Inflammatory macrophage (primary cell): ENCODE measurements around the gene RSRP1.

Source experiments
- DNase-seq, 2 donors: peaks; one replicate each; pipeline ENCODE4 v3.0.0-alpha.2; 2020 to 2022

RSRP1 gene

DNA sequence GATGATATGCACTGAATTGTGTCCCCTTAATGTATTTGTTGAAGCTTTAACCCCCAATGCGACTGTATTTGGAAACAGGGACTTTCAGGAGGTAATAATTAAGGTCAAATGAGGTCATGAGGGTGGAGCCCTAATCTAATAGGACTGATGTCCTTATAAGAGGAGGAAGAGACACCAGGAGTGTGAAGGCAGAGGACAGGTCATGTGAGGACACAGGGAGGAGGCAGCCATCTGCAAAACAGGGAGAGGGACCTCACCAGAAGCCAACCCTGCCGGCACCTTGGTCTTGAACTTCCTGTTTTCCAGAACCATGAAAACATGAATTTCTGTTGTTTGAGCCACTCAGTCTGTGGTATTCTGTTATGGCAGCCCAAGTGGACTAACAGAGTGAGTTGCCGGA lies 30.2 kb downstream of the RSRP1 start:
- no peak for DNase-seq

DNA sequence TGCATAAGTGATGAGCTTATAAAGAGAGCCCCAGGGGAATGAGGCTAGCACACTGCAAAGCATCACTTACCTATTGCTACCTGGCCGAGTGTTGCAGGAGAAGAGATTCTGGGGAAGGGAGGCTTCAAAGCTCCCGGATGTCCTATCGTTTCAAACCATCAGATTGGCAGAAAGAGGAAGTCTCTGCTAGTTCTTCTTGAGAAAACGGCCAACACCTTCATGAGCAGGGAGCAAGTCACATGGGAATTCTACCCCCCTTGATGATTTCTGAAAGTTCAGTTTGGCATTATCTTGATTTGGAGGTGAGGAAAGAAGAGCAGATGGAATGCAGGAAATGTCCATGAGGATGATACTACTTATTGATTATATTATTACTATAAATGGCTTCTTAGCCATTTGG lies 31.1 kb downstream of the RSRP1 start:
- DNase-seq: no peak

DNA sequence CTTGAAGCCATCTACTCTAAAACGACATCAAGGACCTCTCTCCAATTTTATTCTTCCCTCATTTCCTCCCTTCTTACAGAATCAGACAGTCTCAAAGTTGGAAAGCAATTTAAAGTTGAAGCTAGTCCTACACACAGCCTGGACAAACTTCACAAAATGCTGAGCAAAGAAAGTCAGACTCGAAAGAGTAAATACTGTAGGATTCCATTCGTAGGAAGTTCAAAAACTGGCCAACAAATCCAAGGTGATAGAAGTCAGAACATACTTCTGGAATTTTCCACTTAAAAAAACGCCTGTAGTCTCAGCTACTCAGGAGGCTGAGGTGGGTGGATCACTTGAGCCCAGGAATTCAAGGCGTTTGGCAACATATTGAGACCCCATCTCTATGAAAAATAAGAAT lies 34.5 kb downstream of the RSRP1 start:
- DNase-seq: no peak

DNA sequence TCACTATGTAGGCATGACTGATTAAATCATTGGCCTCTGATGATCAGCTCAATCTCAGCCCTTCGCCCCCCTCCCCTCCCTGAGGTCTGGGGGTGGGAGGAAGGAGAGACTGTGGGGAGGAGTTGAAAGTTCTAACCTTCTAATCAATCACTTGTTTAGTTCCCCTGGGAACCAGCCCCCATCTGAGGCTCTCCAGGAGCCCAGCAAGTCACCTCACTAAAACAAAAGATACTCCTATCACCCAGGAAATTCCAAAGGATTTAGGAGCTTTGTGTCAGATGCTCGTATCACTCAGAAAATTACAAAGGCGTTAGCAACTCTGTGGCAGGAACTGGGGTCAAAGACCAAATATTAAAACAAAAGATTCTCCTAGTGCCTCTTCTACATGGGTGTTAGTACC lies 36.5 kb downstream of the RSRP1 start:
- no peak for DNase-seq

DNA sequence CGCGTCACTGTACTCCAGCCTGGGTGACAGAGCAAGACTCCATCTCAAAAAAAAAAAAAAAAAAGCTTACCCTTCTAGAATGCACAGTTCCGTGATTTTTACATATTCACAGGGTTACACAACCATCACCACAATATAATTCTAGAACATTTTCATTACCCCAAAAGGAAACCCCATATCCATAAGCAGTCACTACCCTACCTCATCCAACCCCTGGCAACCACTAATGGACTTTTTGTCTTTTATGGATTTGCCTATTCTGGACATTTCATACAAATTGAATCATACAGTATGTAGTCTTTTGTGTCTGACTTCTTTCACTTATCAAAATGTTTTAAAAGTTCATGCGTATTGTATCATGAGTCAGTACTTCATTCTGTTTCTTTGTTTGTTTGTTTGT lies 37.7 kb downstream of the RSRP1 start:
- no peak for DNase-seq

DNA sequence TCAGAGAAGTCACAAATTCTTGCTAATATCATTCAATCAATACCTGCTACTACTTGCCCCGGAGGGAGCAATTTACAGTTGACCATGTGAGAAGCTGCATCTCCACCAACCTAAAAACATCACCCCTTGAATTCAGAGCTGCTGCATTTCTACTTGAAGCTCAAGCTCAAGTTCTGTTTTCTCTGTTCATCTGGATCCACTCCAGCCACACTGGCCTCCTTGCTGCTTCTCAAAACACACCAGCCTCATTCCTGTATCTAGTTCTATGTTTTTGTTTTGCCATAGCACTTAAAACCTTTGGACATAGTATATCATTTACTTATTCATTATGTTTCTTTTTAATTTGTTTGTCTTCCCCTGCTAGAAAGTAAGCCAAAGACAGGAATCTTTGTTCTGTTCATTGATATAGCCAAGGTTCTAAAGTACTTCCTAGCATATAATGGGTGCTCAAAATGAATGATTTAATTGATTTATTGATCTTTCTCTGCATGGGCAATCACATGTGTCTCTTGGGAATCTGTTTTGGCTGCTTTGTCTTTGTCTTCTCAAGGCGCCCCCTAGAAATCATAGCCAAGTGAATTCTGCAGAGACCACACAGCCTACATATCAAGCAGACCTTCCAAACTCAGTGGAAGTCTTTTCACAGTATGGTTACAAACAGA lies 38.6 kb downstream of the RSRP1 start:
- no peak for DNase-seq

DNA sequence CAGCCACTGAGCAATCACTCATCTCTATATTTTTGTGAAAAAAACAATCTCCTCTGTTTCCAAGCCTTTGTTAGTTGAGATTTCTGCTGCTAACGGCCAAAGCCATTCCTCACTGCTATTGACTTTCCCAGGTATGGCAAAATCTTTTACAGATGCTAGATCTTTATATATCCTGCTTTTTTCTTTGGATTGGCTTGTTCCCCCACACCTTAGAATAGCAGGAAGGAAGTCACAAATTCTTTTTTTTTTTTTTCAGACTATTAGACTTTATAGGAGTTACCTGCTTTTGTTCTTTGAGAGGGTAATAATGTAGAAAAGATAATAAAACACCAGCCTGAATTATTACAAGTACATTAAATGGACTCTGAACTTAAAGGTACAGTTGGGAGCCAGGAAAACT lies 39.2 kb downstream of the RSRP1 start:
- DNase-seq: no peak

DNA sequence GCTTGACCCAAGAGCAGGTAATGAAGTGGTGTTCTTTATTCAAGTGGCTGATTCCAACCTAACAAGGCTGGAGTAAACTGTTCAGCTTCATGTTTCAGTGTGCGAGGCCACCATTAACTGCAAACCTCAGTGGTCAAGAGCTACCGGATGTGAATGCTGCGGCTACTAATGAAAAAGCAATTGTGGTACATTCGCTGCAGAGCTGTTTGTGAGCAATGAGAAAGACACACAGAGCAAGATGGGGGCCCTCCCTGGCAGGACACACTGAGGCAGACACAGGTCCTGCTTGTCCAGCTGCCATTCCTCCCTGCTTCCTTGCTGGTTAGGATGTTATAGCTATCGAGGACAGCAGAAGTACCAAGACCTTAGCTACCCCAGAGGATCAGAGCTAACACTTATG lies 41.1 kb downstream of the RSRP1 start:
- DNase-seq: no peak

DNA sequence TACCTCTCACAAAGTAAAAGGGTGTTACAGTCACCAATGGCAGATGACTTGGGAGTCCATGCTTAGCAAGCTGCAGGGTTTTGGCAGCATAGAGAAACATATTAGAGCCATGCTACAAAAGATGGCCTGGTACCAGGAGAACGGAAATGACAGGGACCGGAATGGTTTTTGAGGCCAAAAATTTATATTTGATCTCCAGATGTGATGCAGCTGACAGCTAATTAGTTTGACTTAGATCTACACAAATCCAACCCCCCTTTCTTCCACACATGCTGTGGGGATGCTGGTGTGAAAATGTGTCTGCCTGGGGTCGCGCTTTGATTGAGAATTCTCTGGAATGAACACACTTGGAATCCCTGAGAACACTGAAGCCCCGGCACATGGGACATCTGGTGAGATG lies 41.5 kb downstream of the RSRP1 start:
- no peak for DNase-seq

DNA sequence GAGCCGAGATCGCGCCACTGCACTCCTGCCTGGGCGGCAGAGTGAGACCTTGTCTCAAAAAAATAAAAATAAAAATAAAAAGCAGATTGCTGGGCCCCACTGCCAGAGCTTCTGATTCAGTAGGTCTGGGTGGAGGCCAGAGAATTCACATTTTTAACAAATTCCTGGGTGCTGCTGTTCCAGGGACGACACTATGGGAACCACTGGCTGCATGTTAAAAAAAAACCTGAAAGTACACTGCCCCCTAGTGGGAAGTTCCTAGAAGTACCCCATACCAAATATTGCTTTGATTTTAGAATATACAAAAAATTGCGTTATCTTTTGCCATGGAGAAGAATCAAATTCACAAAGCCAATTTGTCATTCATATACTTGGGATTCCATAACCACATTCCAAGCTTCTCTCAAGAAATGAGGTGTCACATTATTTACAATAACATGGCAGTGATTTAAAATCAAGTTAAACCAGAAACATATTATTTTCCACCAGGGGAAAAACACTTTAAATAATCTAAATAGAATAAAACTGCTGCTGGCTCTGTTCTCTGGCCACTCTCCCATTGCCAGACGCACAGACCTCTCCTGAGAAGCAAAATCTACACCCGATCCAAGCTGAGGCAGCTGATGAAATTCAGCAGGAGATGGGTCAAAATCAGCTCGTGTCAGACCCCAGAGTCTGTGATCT lies 42.3 kb downstream of the RSRP1 start:
- DNase-seq: peak; percentile 51 to 60

DNA sequence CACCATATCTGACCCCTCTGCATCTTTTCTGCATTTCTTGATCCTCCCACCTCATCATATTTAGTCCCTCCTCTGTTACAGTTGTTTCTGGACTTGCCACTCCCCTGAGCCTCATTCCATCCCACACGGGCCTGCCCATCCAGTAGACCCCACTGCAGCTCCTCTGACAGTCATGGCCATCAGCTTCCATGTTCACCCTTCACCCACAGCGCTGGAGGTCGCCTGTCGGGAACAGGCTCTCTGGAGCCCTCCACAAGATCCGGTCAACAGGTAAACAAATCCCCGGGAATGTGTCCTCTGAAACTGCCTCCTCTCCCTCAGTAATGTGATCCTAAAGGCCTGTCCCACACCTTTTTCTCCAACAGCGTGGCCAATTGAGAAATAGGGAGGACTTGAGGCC lies 46.2 kb downstream of the RSRP1 start:
- no peak for DNase-seq

DNA sequence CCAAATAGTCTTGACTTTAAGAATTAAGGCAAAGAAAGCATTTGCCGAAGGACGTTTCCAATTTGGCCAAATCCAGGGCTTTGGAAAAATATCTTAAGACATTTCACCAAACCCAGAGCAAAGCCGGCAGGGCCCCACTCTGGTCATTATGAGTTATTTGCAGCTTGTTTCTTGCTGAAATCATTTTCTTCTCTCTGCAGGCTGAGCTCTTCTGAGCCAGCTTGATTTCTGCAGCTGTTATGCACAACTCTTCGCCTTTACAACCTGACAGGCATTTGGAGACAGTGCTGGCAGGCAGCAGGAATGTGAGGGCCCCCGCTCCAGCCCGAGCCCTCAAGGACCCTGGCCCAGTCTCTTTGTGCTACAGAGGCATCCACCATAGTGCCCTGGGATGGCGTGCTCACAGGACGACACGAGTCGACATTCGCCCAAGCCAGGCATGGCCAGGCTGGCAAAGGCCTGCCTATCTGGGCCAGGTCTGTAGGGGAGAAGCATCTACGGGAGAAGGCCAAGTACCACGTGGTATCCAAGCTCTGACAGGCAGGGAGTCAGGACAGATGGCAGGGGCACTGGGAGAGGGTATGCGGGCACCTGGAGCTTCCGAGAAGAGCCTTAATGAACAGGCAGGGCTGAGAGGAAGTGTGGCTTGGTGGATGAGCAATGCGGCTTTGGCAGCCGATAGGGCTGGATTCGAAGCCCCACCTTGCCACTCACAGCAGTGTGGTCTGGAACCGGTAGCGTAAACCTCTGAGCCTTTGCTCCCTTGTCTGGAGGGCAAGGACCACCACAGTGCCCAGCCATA lies 47.2 kb downstream of the RSRP1 start:
- no peak for DNase-seq

DNA sequence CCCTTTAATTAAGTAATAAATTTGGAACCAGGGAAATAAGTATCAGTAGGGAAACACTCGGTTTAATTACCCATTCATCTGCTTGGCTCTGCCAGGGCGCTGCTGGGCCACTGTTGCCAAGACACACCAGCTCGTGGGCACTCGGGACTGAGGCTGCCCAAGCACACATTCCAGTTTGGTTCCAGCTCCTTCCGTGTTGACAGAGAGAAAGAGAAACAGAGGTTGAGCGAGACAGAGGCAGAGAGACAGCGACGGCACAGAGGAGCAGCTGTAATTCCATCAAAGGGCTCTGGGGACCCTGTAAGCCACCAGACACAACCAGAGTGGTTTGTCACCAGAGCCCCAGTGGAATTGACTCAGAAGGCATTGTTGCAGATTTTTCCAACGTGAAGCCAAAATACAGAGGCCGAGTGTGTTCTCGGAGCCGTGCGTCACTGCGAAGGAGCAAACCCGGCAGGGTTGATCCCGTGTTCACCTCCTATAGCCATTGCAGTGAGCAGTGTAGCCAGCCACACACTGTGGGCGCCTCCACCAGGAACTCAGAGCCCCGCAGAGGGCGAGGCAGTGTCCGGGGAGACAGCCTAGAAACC lies 48.5 kb downstream of the RSRP1 start:
- no peak for DNase-seq

DNA sequence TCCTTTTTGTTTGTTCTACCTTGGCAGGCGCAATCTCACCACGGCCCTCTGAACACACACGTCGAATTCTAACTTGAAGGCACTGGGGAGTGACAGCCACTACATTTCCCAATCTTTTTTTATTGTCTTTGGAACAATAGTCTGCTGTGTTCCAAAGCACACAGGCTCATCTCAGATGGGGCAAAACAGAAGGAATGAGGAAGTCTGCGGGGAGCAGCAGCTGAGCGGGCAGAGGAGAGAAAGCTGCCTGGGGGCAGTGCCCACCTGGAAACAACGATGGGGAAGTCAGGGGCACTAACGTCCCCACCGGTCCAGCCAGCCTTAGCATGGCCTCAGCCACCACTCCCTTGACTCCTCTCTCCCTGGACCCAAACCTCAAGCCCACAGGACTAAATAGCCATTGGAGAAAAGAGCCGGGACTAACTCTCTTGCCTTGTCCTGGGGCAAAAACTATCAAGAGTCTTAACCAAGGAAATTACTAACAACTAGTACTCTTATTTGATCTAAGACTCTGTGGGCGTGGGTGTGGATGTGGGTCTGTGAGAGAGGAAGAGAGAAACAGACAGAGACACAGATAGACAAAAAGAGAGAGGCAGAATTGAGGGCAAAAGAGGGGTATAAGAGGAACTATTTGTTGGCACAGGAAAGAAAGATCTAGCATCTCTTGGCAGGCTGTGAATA lies 49.1 kb downstream of the RSRP1 start:
- no peak for DNase-seq

DNA sequence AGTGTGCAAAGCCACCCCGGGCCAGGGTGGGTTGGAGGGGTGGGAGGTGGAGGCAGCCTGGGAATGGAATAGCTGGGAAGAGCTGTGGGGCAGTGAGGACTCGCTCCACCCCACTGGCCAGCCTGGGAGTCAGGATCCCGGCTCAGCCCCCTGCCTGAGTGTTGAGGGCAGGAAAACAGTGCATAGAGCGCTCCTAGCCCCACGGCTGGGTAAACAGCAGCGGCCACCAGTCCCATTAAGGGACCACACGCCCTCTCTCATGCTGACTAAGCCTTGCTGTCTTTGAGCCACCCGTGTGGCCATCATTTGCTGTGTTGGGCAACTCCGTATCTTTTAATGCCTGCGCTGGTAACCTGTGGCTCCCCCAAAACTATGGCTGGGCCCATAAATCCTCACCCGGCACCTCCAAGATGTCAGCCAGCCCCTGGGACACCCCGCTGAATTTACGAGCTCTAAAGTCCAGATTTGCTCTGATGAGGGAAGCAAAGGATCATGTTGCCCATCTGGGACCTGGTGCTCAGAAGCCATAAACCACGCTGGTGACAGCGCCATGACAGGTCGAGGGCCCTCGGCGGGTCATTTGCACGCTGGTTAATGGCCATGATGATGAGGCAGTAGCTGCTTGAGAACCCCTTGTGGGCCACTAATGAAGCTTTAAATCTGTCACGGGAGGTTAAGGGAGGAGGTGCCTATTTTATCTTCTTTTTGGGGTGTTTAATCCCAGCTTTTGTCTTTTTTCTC lies 49.8 kb downstream of the RSRP1 start:
- no peak for DNase-seq

DNA sequence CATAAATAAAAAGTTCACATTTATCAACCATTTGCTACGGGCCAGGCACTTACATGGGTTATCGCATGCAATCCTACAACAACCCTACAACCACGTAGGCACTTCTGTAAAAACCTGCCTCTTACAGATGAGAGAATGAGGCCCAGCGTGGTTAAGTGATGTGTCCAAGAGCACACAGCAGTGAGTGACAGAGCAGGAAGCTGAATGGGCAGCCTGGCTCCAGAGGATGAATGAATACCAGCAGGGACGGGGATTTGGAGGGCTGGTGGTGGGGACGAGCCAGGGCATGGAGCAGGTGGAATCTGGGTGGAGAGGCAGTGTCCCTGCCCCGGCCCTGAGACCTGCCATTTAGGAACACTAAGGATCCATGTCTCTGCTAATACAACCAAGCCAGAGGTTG lies 50.4 kb downstream of the RSRP1 start:
- no peak for DNase-seq

DNA sequence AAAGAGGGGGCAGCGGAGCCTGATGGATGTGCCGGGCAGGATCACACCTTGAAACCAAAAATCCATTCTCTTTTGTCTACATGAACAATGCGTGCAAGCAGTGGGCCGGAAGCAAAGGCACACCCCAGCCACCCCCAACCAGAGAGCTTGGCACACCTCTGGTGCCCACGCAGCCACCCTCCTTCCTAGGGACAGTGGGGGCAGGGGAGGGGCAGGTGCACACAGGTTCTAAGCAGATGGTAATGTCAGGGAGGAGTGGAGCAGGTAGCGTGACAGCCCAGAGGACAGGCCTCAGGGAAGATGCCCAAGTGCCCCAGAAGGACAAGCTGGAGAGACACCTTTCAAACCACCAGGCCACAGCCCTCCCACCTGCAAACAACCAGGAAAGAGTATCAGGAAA lies 51.4 kb downstream of the RSRP1 start:
- DNase-seq: no peak

DNA sequence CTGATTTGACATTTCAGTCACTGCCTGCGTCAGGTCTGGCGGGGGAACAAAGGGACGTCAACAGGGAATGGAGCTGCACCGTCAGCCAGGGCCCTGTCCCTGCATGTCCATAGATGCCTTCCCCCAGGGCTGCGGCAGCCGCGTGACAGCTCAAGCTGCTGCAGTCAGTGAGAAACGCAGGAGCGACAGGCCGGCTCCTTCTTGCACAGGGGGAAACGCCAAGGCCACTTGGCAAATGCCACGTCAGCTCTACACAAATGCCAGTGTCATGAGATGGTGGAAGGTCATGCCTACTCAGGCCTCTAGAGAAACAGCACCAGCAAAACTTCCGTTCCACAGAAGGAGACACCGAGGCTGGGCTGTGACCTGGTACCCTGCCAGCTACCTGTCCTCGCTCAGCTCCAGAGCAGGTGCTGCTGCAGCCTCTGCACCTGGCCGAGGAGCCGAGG lies 52.7 kb downstream of the RSRP1 start:
- no peak for DNase-seq

DNA sequence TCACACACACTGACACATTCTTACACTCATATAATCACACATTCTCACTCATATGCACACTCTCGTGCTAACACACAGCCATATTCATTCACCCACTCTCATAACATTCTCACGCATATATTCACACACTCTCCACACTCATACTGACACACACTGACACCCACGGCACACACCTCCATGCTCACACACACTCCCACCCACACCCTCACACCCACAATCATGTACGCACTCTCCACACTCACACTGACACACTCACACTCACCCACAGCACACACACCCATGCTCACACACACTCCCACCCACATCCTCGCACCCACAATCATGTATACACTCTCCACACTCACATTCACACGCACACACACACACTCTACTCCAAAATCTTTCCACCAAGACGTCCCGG lies 53.2 kb downstream of the RSRP1 start:
- no peak for DNase-seq

DNA sequence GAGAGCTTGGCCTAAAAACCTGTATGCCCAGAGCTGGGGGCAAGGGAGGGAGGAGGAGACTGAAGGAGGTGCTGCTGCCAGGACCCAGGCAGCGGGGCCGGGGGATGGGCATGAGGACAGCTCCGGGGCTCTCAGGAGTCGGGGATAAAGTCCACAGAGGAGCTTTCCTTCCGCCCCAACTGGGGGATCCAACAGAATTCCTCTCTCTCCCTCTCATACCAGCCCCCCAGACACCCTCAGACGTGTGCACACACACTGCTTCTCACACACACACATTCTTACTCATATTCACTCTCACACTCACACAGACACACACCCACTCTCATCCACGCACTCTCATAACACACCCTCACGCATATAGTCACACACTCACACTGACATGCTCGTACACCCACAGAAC lies 54.0 kb downstream of the RSRP1 start:
- DNase-seq: no peak
